Prostate gland (tissue), 2 donors: Measurements from ENCODE around the gene DSCAM. TPM values are rescaled to one million over a fixed set of nuclear protein-coding genes. Genes with fewer than 3 reads are reported as not detected.

Source experiments
- DNase-seq: peaks from one replicate; pipeline ENCODE4 v3.0.0-alpha.2; 2019; ENCODE audit warnings: low spot score
- H3K27ac ChIP-seq, 2 donors: fragments of 200-600 bp; sonication (generic); 2 replicates each; pipeline ENCODE4 v1.5.1; 2017 to 2019
- H3K27me3 ChIP-seq: fragments of 200-600 bp; sonication (generic); replicated peaks from 2 replicates; pipeline ENCODE4 v1.5.1; 2019; ENCODE audit not compliant: insufficient read depth
- H3K36me3 ChIP-seq, 2 donors: fragments of 200-600 bp; sonication (generic); 1 replicate in 1 of 2; 2 replicates in 1 of 2; pipeline versions ENCODE4 v1.5.1 to v1.8.1; 2017 to 2019
- H3K4me1 ChIP-seq: fragments of 200-600 bp; sonication (generic); replicated peaks from 2 replicates; pipeline ENCODE4 v1.5.1; 2019
- H3K4me3 ChIP-seq, 2 donors: fragments of 200-600 bp; sonication (generic); 2 replicates each; pipeline ENCODE4 v1.5.1; 2017 to 2019
- H3K9me3 ChIP-seq: fragments of 200-600 bp; sonication (generic); 2 replicates; pipeline ENCODE4 v1.5.1; 2017
- CTCF ChIP-seq, 4 experiments: fragments of 200-600 bp in 2 of 4; fragments of 450-650 bp in 2 of 4; sonication (generic) in 2 of 4; IDR thresholded peaks; 1 replicate in 3 of 4; 2 replicates in 1 of 4; pipeline ENCODE4 v1.5.1; 2016 to 2019; ENCODE audit warnings: antibody characterized with exemption in 4 of 4, mild to moderate bottlenecking in 2 of 4, moderate library complexity in 2 of 4
- POLR2A ChIP-seq: fragments of 450-650 bp; IDR thresholded peaks from one replicate; pipeline ENCODE4 v1.6.1; 2016; ENCODE audit warnings: antibody characterized with exemption, mild to moderate bottlenecking
- POLR2AphosphoS5 ChIP-seq: sonication (generic); formaldehyde crosslinking; IDR thresholded peaks from one replicate; pipeline ENCODE4 v1.6.1; 2017; ENCODE audit warnings: antibody characterized with exemption
- WGBS: methylation state at CpG from one replicate; pipeline ENCODE4 v1.1.5; 2018; 5-methylcytosine and 5-hydroxymethylcytosine counted together
- intact Hi-C: fragments of 100-400 bp; cut with DNase I; formaldehyde crosslinking; loops from one replicate; pipeline ENCODE4 v1.14.2; 2022
- total RNA-seq, 2 donors: library from RNA; depleted of rRNA; stranded (reverse); fragments of >200 nt; gene quantifications; one replicate each; pipeline ENCODE4 v1.1.0, GENCODE V29; 2016

The DSCAM gene
- total RNA-seq, 2 donors from 2014 or later, result under 0.01 to 1.6 TPM

GRCh38 chr21:40015818-40016217 lies 831.1 kb downstream of the DSCAM start:
- H3K4me3 ChIP-seq, result no peak overlapping the region
- H3K9me3 ChIP-seq, result no peaks in the 10 kb centered on the region
- H3K27ac ChIP-seq, result no peak overlapping the region
- 90% methylated on average over 3 of the region's 3 CpGs for WGBS
- H3K4me1 ChIP-seq, result no peaks in the 10 kb centered on the region
- H3K27me3 ChIP-seq, result no peaks in the 10 kb centered on the region
- H3K36me3 ChIP-seq, result no peaks in the 10 kb centered on the region
- TF ChIP-seq POLR2AphosphoS5 (no peak), CTCF (IDR thresholded peaks at IDR 0.05) (no peak), POLR2A (no peak)
- DNase-seq, result no peak
- intact Hi-C loops, result no loop called here

- Histone ChIP-seq H3K4me3 (no peak overlapping the region), H3K4me1 (no peaks in the 10 kb centered on the region), H3K36me3 (no peaks in the 10 kb centered on the region), H3K9me3 (no peaks in the 10 kb centered on the region), H3K27me3 (no peaks in the 10 kb centered on the region), H3K27ac (no peak overlapping the region)
- WGBS, result 90% methylated on average over 9 of the region's 9 CpGs
- DNase-seq, result no peak
- TF ChIP-seq POLR2A (no peak), POLR2AphosphoS5 (no peak), CTCF (IDR thresholded peaks at IDR 0.05) (no peak)
- intact Hi-C loops, result no loop called here
Observed at GRCh38 chr21:40014394-40014793, 832.6 kb downstream of the DSCAM start.

- 92% methylated on average over 26 of the region's 26 CpGs for WGBS
- Histone ChIP-seq H3K9me3 (no peaks in the 10 kb centered on the region), H3K4me3 (no peak overlapping the region), H3K36me3 (no peaks in the 10 kb centered on the region), H3K27me3 (no peaks in the 10 kb centered on the region), H3K27ac (no peak overlapping the region), H3K4me1 (no peaks in the 10 kb centered on the region)
- intact Hi-C loops, result no loop called here
- no peak for TF ChIP-seq CTCF (IDR thresholded peaks at IDR 0.05)
- TF ChIP-seq POLR2AphosphoS5, result no peak
- no peak for TF ChIP-seq POLR2A
- DNase-seq, result no peak
Observed at GRCh38 chr21:40013001-40013735, 833.8 kb downstream of the DSCAM start.

GRCh38 chr21:40011371-40011770 lies 835.6 kb downstream of the DSCAM start:
- intact Hi-C loops, result no loop called here
- Histone ChIP-seq H3K27ac (no peak overlapping the region), H3K27me3 (no peaks in the 10 kb centered on the region), H3K4me3 (no peak overlapping the region), H3K4me1 (no peaks in the 10 kb centered on the region), H3K9me3 (no peaks in the 10 kb centered on the region), H3K36me3 (no peaks in the 10 kb centered on the region)
- TF ChIP-seq POLR2AphosphoS5, result no peak
- no peak for DNase-seq
- WGBS, result 14% methylated on average over 1 of the region's 1 CpG

- WGBS, result 15% methylated on average over 1 of the region's 1 CpG
- H3K36me3 ChIP-seq, result no peaks in the 10 kb centered on the region
- intact Hi-C loops, result no loop called here
Observed at GRCh38 chr21:40002978-40003377, 844.0 kb downstream of the DSCAM start.

More at GRCh38 chr21:40002978-40003377, 844.0 kb downstream of the DSCAM start:
- no peaks in the 10 kb centered on the region for H3K4me1 ChIP-seq
- H3K27me3 ChIP-seq, result no peaks in the 10 kb centered on the region
- TF ChIP-seq POLR2A, result no peak
- TF ChIP-seq POLR2AphosphoS5, result no peak
- TF ChIP-seq CTCF (IDR thresholded peaks at IDR 0.05), result no peak
- no peak overlapping the region for H3K27ac ChIP-seq
- no peak overlapping the region for H3K4me3 ChIP-seq
- DNase-seq, result no peak
- no peaks in the 10 kb centered on the region for H3K9me3 ChIP-seq
